ENCODE measurements around the gene COL11A2.

COL11A2 gene

DNA sequence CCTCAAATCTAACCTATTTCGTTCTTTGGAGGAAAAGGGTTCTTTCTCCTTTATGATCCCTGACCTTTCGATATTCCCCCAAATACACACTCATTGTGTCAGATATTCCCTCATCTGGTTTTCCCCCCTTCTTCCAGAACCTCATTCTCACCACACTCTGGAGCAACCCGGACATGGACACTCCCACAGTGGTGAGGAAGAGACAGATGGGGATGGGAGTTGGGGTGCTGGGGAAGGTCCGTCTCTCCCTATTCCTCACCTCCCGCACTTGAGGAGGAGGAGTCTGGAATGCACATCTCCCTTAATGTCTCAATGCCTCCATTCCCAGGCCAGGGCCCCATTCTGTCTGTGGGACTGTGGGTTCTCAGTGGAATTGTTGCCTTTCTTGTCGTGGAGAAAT lies 9.7 kb upstream of the COL11A2 start:
- DNase-seq (ENCODE audit: low read depth): no peak
- H3K4me3 ChIP-seq (ENCODE audit: low read depth, low read length): peak overlapping the region; percentile 92
- TF ChIP-seq MYC (IDR thresholded peaks at IDR 0.05; ENCODE audit: low read depth, low read length) (no peak), POLR2A (IDR thresholded peaks at IDR 0.05; ENCODE audit: extremely low read depth, insufficient read length) (no peak)
- TF ChIP-seq, protein P1, sequence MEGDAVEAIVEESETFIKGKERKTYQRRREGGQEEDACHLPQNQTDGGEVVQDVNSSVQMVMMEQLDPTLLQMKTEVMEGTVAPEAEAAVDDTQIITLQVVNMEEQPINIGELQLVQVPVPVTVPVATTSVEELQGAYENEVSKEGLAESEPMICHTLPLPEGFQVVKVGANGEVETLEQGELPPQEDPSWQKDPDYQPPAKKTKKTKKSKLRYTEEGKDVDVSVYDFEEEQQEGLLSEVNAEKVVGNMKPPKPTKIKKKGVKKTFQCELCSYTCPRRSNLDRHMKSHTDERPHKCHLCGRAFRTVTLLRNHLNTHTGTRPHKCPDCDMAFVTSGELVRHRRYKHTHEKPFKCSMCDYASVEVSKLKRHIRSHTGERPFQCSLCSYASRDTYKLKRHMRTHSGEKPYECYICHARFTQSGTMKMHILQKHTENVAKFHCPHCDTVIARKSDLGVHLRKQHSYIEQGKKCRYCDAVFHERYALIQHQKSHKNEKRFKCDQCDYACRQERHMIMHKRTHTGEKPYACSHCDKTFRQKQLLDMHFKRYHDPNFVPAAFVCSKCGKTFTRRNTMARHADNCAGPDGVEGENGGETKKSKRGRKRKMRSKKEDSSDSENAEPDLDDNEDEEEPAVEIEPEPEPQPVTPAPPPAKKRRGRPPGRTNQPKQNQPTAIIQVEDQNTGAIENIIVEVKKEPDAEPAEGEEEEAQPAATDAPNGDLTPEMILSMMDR (IDR thresholded peaks at IDR 0.05; ENCODE audit: low read depth, low read length): no peak
- TF ChIP-seq, protein P2, sequence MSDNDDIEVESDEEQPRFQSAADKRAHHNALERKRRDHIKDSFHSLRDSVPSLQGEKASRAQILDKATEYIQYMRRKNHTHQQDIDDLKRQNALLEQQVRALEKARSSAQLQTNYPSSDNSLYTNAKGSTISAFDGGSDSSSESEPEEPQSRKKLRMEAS (IDR thresholded peaks at IDR 0.05; ENCODE audit: low read depth, low read length): no peak

DNA sequence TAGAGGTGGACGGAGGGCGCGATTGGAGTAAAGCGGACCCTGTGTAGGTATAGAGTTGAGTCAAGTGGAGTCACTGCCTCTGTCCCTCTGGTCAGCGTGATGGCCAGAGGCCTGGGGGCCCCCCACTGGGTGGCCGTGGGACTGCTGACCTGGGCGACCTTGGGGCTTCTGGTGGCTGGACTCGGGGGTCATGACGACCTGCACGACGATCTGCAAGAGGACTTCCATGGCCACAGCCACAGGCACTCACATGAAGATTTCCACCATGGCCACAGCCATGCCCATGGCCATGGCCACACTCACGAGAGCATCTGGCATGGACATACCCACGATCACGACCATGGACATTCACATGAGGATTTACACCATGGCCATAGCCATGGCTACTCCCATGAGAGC lies 8.9 kb upstream of the COL11A2 start:
- TF ChIP-seq POLR2A (IDR thresholded peaks at IDR 0.05; ENCODE audit: extremely low read depth, insufficient read length) (no peak), MYC (IDR thresholded peaks at IDR 0.05; ENCODE audit: low read depth, low read length) (no peak)
- TF ChIP-seq, protein P2 (IDR thresholded peaks at IDR 0.05; ENCODE audit: low read depth, low read length): no peak
- TF ChIP-seq, protein P1 (IDR thresholded peaks at IDR 0.05; ENCODE audit: low read depth, low read length): no peak
- H3K4me3 ChIP-seq (ENCODE audit: low read depth, low read length): peak overlapping the region; percentile 92
- DNase-seq (ENCODE audit: low read depth): peak; percentile 33

DNA sequence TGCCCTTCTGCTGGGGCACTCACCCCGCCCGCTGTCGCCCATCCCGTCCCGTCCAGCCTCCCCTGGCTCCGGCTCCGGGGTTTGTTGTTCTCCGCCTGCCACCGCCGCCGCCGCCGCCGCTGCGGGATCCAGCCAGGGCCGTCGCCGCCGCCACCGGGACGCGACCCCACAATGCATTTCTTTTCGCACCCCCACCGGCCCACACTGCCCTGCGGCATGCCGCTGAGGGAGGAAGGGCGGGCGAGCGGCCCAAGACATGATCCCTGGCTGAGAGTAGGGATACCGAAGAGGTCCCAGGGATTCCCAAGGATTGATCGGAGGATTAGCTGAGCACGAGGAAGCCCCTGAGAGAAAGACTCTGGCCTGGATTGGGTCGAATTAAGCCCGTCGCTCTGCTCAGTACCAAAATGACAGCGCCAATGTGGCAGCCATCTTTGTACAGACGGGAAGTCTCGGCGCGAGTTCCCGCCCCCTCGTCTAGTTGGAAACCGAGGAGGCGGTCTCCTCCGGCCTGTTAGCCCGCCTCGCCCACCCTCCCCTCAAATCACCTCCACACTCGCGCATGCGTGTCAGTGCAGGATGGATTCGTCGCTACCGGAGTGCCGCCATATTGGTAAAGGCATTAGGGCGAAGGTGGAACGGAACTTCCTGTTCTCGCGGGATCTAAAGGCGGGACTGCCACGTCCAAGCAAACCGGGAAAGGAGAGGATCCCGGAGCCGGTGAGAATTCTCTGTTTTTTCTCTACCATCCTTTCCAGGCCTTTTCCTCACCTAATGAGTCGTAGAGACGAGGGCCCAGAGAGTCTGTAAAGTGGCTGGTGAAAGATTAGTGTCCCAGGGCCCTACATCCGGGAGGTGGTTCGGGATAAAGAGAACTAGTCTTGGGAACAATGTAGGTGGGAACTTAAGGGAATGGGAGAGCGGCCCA lies 8.2 kb upstream of the COL11A2 start, which contains the start of the genes RXRB and SLC39A7:
Gene RXRB (minus strand): TSS at position 447 of the 928 bp plus-strand sequence. CDS start 189 bp downstream, at position 258.
Gene SLC39A7 (plus strand): TSS at position 649 of the 928 bp plus-strand sequence. CDS start 379 bp downstream, outside the sequence.
- TF ChIP-seq, protein P2 (IDR thresholded peaks at IDR 0.05; ENCODE audit: low read depth, low read length): 0 out of 2 replicates have a peak, but pooled peaks have one; percentile 8
- TF ChIP-seq POLR2A (IDR thresholded peaks at IDR 0.05; ENCODE audit: extremely low read depth, insufficient read length): peak; percentile 85
- TF ChIP-seq, protein P1 (IDR thresholded peaks at IDR 0.05; ENCODE audit: low read depth, low read length): no peak
- peak; percentile 99 for DNase-seq (ENCODE audit: low read depth)

DNA sequence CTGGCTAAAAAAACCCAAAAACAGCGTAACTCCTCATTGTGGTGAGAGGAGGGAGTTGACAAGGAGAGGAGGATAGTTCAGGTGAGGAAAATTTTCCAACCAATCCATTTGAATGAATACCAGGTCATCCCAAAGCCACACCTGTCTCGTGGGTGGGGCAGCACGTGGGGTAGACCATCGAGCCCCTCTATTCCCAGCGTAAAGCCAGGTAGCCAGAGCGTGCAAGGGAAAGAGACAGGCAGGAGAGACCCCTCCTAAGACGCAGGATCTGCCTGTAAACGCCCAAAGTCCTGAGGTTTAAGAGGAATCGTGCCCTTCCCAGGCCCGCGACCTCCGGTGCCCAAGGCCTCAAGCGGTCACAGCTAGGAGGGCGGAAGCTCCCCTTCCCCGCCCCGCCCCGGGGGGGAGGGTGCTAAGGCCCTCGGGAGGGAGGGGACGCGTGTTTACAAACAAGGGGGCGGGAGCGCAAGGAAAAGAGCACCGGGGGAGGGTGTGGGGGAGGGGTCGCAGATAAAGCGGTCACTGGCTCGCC lies 7.5 kb upstream of the COL11A2 start:
- peak; percentile 94 for DNase-seq (ENCODE audit: low read depth)
- peak; percentile 68 for TF ChIP-seq MYC (IDR thresholded peaks at IDR 0.05; ENCODE audit: low read depth, low read length)
- no peak for TF ChIP-seq POLR2A (IDR thresholded peaks at IDR 0.05; ENCODE audit: extremely low read depth, insufficient read length)
- TF ChIP-seq, protein P2 (IDR thresholded peaks at IDR 0.05; ENCODE audit: low read depth, low read length): peak; percentile 80
- TF ChIP-seq, protein P1 (IDR thresholded peaks at IDR 0.05; ENCODE audit: low read depth, low read length): no peak
- H3K4me3 ChIP-seq (ENCODE audit: low read depth, low read length): peak overlapping the region; percentile 92

More for the DNA sequence above, 8.2 kb upstream of the COL11A2 start, which contains the start of the genes RXRB and SLC39A7:
- peak within 1 kb of the TSS; percentile 92 for H3K4me3 ChIP-seq (ENCODE audit: low read depth, low read length)

DNA sequence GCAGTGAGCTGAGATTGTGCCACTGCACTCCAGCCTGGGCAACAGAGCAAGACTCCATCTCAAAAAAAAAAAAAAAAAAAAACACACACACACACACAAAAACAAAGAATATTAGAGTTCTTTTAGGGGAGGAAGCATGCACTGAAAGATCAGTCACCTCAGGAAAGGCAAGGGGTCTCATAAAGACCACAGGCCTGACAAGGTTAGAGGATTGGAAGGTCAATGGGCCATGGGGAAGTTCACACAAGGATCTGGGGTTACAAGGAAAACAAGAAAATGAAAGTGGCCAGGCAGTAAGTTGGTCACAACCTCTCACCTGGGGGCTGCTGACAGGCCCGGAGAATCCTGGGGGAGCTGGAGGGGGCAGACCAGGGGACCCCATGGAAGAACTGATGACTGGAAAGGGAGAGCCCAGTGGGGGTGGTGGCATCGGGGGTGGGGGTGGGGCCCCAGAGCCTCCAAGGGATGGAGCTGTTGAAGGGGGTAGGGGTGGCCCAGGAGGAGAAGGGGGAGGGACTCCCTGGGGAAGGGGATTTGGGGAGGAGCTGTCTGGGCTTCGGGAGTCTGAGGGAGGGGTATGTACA lies 6.7 kb upstream of the COL11A2 start:
- H3K4me3 ChIP-seq (ENCODE audit: low read depth, low read length): peak overlapping the region; percentile 92
- no peak for DNase-seq (ENCODE audit: low read depth)
- TF ChIP-seq, protein P2 (IDR thresholded peaks at IDR 0.05; ENCODE audit: low read depth, low read length): no peak
- no peak for TF ChIP-seq MYC (IDR thresholded peaks at IDR 0.05; ENCODE audit: low read depth, low read length)
- no peak for TF ChIP-seq POLR2A (IDR thresholded peaks at IDR 0.05; ENCODE audit: extremely low read depth, insufficient read length)
- TF ChIP-seq, protein P1 (IDR thresholded peaks at IDR 0.05; ENCODE audit: low read depth, low read length): no peak

Data from NB4 (cell line).